H1 (cell line): Measurements from ENCODE around the gene MYD88. TPM values are rescaled to one million over a fixed set of nuclear protein-coding genes. Genes with fewer than 3 reads are reported as not detected.
A peak's percentile ranks its signal among the peaks of the same experiment; 100 is the strongest.

Experiments
- CTCF ChIA-PET: fragments of 300-600 bp; sonication (Branson Sonifier 250); formaldehyde crosslinking; loops from one replicate; lab custom pipeline; 2021; ENCODE audit not compliant: partially characterized antibody; lab: Charles Lee
- POLR2A ChIA-PET: fragments of 300-600 bp; sonication (Branson Sonifier 250); formaldehyde crosslinking; loops from one replicate; lab custom pipeline; 2021; ENCODE audit warnings: inconsistent platforms; ENCODE audit not compliant: partially characterized antibody; lab: Charles Lee
- DNase-seq, 2 experiments: peaks; one replicate each; pipeline versions ENCODE4 v3.0.0 to v3.0.0-alpha.2; 2010 to 2022; ENCODE audit warnings: low spot score in 2 of 2, low read depth in 1 of 2, mixed read lengths in 1 of 2
- FAIRE-seq: peaks from 2 replicates; lab custom pipeline; 2011; peaks lifted over from hg19 to GRCh38; lab: Jason Lieb, UNC
- H2AFZ ChIP-seq: 2 replicates; pipeline ENCODE4 v1.8.1; 2012; ENCODE audit warnings: low read length, inconsistent platforms
- H2AK5ac ChIP-seq: 2 replicates; pipeline ENCODE4 v1.6.1; 2013; ENCODE audit warnings: low read depth, low read length
- H2BK120ac ChIP-seq: replicated peaks from 2 replicates; pipeline ENCODE3; 2013; ENCODE audit warnings: low read depth, low read length, inconsistent platforms
- H2BK12ac ChIP-seq: 2 replicates; pipeline ENCODE4 v1.6.1; 2013; ENCODE audit warnings: low read depth, low read length
- H2BK15ac ChIP-seq: 2 replicates; pipeline ENCODE4 v1.6.1; 2013; ENCODE audit warnings: low read length
- H2BK20ac ChIP-seq: 2 replicates; pipeline ENCODE4 v1.6.1; 2013; ENCODE audit warnings: low read length
- H2BK5ac ChIP-seq: 2 replicates; pipeline ENCODE4 v1.6.1; 2013; ENCODE audit warnings: low read depth, low read length
- H3K14ac ChIP-seq: 2 replicates; pipeline ENCODE4 v1.6.1; 2013; ENCODE audit warnings: inconsistent platforms; ENCODE audit not compliant: insufficient read length
- H3K18ac ChIP-seq: 2 replicates; pipeline ENCODE4 v1.6.1; 2013; ENCODE audit warnings: low read length; ENCODE audit errors: extremely low read depth
- H3K23ac ChIP-seq: 2 replicates; pipeline ENCODE4 v1.6.1; 2013; ENCODE audit warnings: inconsistent platforms; ENCODE audit not compliant: insufficient read length
- H3K23me2 ChIP-seq: 2 replicates; pipeline ENCODE4 v1.6.1; 2013; ENCODE audit warnings: low read depth, low read length
- H3K27ac ChIP-seq: 2 replicates; pipeline ENCODE4 v1.6.1; 2011; ENCODE audit warnings: low read depth, low read length, inconsistent platforms
- H3K27me3 ChIP-seq, 4 experiments: replicated peaks in 1 of 4; 1 replicate in 1 of 4; 2 replicates in 3 of 4; pipeline versions ENCODE4 v1.6.1 to v1.8.1; 2011 to 2013; ENCODE audit warnings: low read length in 3 of 4, mild to moderate bottlenecking in 3 of 4, inconsistent platforms in 2 of 4, mixed read lengths in 2 of 4, moderate library complexity in 1 of 4; ENCODE audit not compliant: control insufficient read depth in 3 of 4, insufficient read depth in 3 of 4; ENCODE audit errors: extremely low read depth in 1 of 4
- H3K36me3 ChIP-seq, 4 experiments: 2 replicates each; pipeline versions ENCODE4 v1.6.1 to v1.8.1; 2011 to 2013; ENCODE audit warnings: mild to moderate bottlenecking in 4 of 4, low read length in 3 of 4, moderate library complexity in 2 of 4, control low read depth in 1 of 4, inconsistent platforms in 1 of 4; ENCODE audit not compliant: insufficient read depth in 4 of 4, control insufficient read depth in 2 of 4
- H3K4ac ChIP-seq: replicated peaks from 2 replicates; pipeline ENCODE3; 2013; ENCODE audit warnings: low read length, low read depth, mixed read lengths, inconsistent platforms; ENCODE audit not compliant: insufficient read length
- H3K4me1 ChIP-seq, 4 experiments: replicated peaks in 1 of 4; 1 replicate in 1 of 4; 2 replicates in 3 of 4; pipeline versions ENCODE4 v1.6.1 to v1.8.1; 2011 to 2013; ENCODE audit warnings: low read length in 3 of 4, inconsistent platforms in 2 of 4, mixed read lengths in 1 of 4; ENCODE audit not compliant: insufficient read depth in 4 of 4, control insufficient read depth in 3 of 4
- H3K4me2 ChIP-seq, 2 experiments: 2 replicates each; pipeline versions ENCODE4 v1.6.1 to v1.8.1; 2011 to 2013; ENCODE audit warnings: low read depth in 2 of 2, low read length in 2 of 2, control low read depth in 1 of 2, inconsistent platforms in 1 of 2, mild to moderate bottlenecking in 1 of 2; ENCODE audit not compliant: insufficient read depth in 1 of 2
- H3K4me3 ChIP-seq, 4 experiments: fragments of 200-600, 300-600 bp in 1 of 4; sonication (generic), shearing (Covaris generic), sonication (Bioruptor Twin) in 1 of 4; 2 replicates each; pipeline versions ENCODE4 v1.5.1 to v1.8.1; 2011 to 2016; ENCODE audit warnings: low read length in 4 of 4, low read depth in 3 of 4, control low read depth in 2 of 4, inconsistent platforms in 2 of 4, mild to moderate bottlenecking in 2 of 4, mixed read lengths in 1 of 4, moderate library complexity in 1 of 4; ENCODE audit not compliant: insufficient read depth in 2 of 4; ENCODE audit errors: extremely low read depth in 1 of 4
- H3K56ac ChIP-seq: replicated peaks from 2 replicates; pipeline ENCODE3; 2013; ENCODE audit warnings: low read depth, mild to moderate bottlenecking, mixed read lengths, low read length, inconsistent platforms; ENCODE audit not compliant: insufficient read length
- H3K79me1 ChIP-seq: 2 replicates; pipeline ENCODE4 v1.6.1; 2013; ENCODE audit warnings: low read depth, low read length, control low read depth
- H3K79me2 ChIP-seq, 2 experiments: 2 replicates each; pipeline versions ENCODE4 v1.6.1 to v1.8.1; 2012 to 2013; ENCODE audit warnings: low read length in 2 of 2, mild to moderate bottlenecking in 2 of 2, inconsistent platforms in 1 of 2; ENCODE audit not compliant: insufficient read depth in 2 of 2, control insufficient read depth in 1 of 2
- H3K9ac ChIP-seq, 4 experiments: replicated peaks in 1 of 4; 1 replicate in 1 of 4; 2 replicates in 3 of 4; pipeline versions ENCODE4 v1.6.1 to v1.8.1; 2011 to 2013; ENCODE audit warnings: low read depth in 3 of 4, low read length in 3 of 4, control low read depth in 2 of 4, mild to moderate bottlenecking in 2 of 4, moderate library complexity in 2 of 4, inconsistent platforms in 1 of 4; ENCODE audit errors: extremely low read depth in 1 of 4
- H3K9me3 ChIP-seq, 2 experiments: 2 replicates each; pipeline versions ENCODE4 v1.6.1 to v1.8.1; 2012 to 2013; ENCODE audit warnings: mild to moderate bottlenecking in 2 of 2, moderate library complexity in 2 of 2, control low read depth in 1 of 2, inconsistent platforms in 1 of 2, low read depth in 1 of 2, low read length in 1 of 2, mixed read lengths in 1 of 2; ENCODE audit not compliant: insufficient read depth in 2 of 2
- H4K20me1 ChIP-seq, 2 experiments: replicated peaks in 1 of 2; 2 replicates each; pipeline versions ENCODE3 to v1.8.1; 2011 to 2013; ENCODE audit warnings: inconsistent platforms in 2 of 2, low read length in 2 of 2, mild to moderate bottlenecking in 1 of 2; ENCODE audit not compliant: insufficient read depth in 2 of 2, control insufficient read depth in 1 of 2
- H4K5ac ChIP-seq: 2 replicates; pipeline ENCODE4 v1.6.1; 2013; ENCODE audit warnings: low read length, low read depth, mixed read lengths, inconsistent platforms; ENCODE audit not compliant: insufficient read length
- H4K8ac ChIP-seq: 2 replicates; pipeline ENCODE4 v1.8.0; 2013; ENCODE audit warnings: mild to moderate bottlenecking, moderate library complexity, low read length, inconsistent platforms; ENCODE audit not compliant: insufficient read depth; ENCODE audit errors: extremely low read depth
- H4K91ac ChIP-seq: replicated peaks from 2 replicates; pipeline ENCODE3; 2013; ENCODE audit warnings: low read length, mixed read lengths, inconsistent platforms; ENCODE audit not compliant: insufficient read length
- BRCA1 ChIP-seq: IDR thresholded peaks from 2 replicates; pipeline ENCODE4 v1.6.1; 2012; ENCODE audit warnings: low read depth, low read length, improper control_type of control experiment
- CREB1 ChIP-seq: IDR thresholded peaks from 2 replicates; pipeline ENCODE4 v1.6.1; 2012; ENCODE audit warnings: inconsistent platforms
- CTCF ChIP-seq, 3 experiments: IDR thresholded peaks; 1 replicate in 2 of 3; 2 replicates in 1 of 3; pipeline versions ENCODE4 v1.5.1 to v1.6.1; 2011; ENCODE audit warnings: low read length in 3 of 3, mild to moderate bottlenecking in 3 of 3, inconsistent platforms in 2 of 3, low read depth in 1 of 3, moderate library complexity in 1 of 3; ENCODE audit not compliant: insufficient read depth in 1 of 3; ENCODE audit errors: control extremely low read depth in 1 of 3
- JUND ChIP-seq: IDR thresholded peaks from 2 replicates; pipeline ENCODE4 v1.6.1; 2011; ENCODE audit warnings: mild to moderate bottlenecking, improper control_type of control experiment, low read length
- KDM4A ChIP-seq: IDR thresholded peaks from one replicate; pipeline ENCODE4 v1.7.1; 2012; ENCODE audit warnings: low read depth, mild to moderate bottlenecking, moderate library complexity, low read length, inconsistent platforms; ENCODE audit not compliant: severe bottlenecking
- MAFK ChIP-seq: IDR thresholded peaks from 2 replicates; pipeline ENCODE4 v1.6.1; 2012; ENCODE audit warnings: low read depth, mild to moderate bottlenecking, improper control_type of control experiment, low read length
- POLR2A ChIP-seq, 2 experiments: IDR thresholded peaks; 1 replicate in 1 of 2; 2 replicates in 1 of 2; pipeline ENCODE4 v1.6.1; 2011; ENCODE audit warnings: low read depth in 2 of 2, low read length in 2 of 2, mild to moderate bottlenecking in 2 of 2; ENCODE audit errors: control extremely low read depth in 1 of 2
- RAD21 ChIP-seq, 2 experiments: IDR thresholded peaks in 1 of 2; conservative IDR thresholded peaks in 1 of 2; 2 replicates each; pipeline ENCODE4 v1.6.1; 2011; ENCODE audit warnings: low read depth in 2 of 2, low read length in 2 of 2, improper control_type of control experiment in 1 of 2, inconsistent platforms in 1 of 2, mild to moderate bottlenecking in 1 of 2, moderate library complexity in 1 of 2
- SAP30 ChIP-seq: fragments of 300-600 bp; sonication (generic); IDR thresholded peaks from 2 replicates; pipeline ENCODE4 v1.7.1; 2012; ENCODE audit warnings: low read length, moderate library complexity, mild to moderate bottlenecking, inconsistent platforms; ENCODE audit not compliant: insufficient read depth, insufficient replicate concordance
- SIRT6 ChIP-seq: IDR thresholded peaks from one replicate; pipeline ENCODE4 v1.7.1; 2012; ENCODE audit warnings: low read length, inconsistent platforms
- WGBS, 2 experiments: shearing (Covaris generic) in 1 of 2; methylation state at CpG; one replicate each; pipeline versions ENCODE4 v1.1.6 to v1.1.7; 2013 to 2015; ENCODE audit warnings: low lambda C conversion rate in 2 of 2, mixed read lengths in 2 of 2, inconsistent platforms in 1 of 2, low coverage in 1 of 2, missing lambda C conversion rate in 1 of 2; ENCODE audit not compliant: insufficient replicate concordance in 2 of 2, insufficient coverage in 1 of 2, insufficient read length in 1 of 2; ENCODE audit errors: extremely low coverage in 1 of 2, missing lambda C conversion rate in 1 of 2; 5-methylcytosine and 5-hydroxymethylcytosine counted together
- polyA plus RNA-seq, 7 experiments: library from polyadenylated mRNA; depleted of rRNA in 3 of 7; stranded (reverse) in 5 of 7; unstranded in 2 of 7; fragments of >200 nt in 5 of 7; fragments of 200-250 nt in 2 of 7; gene quantifications; 1 replicate in 5 of 7; 2 replicates in 1 of 7; 4 replicates in 1 of 7; pipeline versions ENCODE4 v1.2.1 to v1.2.3, GENCODE V29; 2011 to 2013; ENCODE audit warnings: missing spikeins in 2 of 7, mixed read lengths in 2 of 7
- total RNA-seq: library from RNA; stranded (reverse); fragmentation: NEBNext Ultra II Directional; extraction: Animal tissue kit (Norgen Biotek cat#: 25700); gene quantifications from 2 replicates; pipeline ENCODE4 v1.2.1, GENCODE V29; 2021

MYD88 gene
- total and polyA plus RNA-seq, 2 of the 8 experiments (the other 6 are each of a cell fraction or from before 2014, with no cell fraction given): 22.1 to 22.5 TPM

GRCh38 chr3:38117163-38117716, 21.2 kb upstream of the MYD88 start:
- Histone ChIP-seq H4K5ac (no peak overlapping the region), H3K4me1 (no peaks in the 10 kb centered on the region), H3K9ac (no peak overlapping the region), H3K4ac (no peak overlapping the region), H3K18ac (no peak overlapping the region), H3K79me2 (no peaks in the 10 kb centered on the region), H2BK12ac (no peak overlapping the region), H4K20me1 (peaks cover 0 to 8% of the 10 kb centered on the region in 2 experiments), H3K36me3 (peaks cover 0 to 8% (median 4%) of the 10 kb centered on the region in 4 experiments; a peak in 5 of 8 replicates), H2AFZ (no peak overlapping the region), H3K23me2 (no peaks in the 10 kb centered on the region), H3K14ac (no peak overlapping the region), H3K9me3 (no peaks in the 10 kb centered on the region; a peak in 1 of 4 replicates), H3K23ac (no peak overlapping the region), H3K4me3 (no peak overlapping the region), H2BK20ac (no peak overlapping the region), H2BK5ac (no peak overlapping the region), H4K8ac (no peak overlapping the region; the same call in 1 of the 2 replicates), H4K91ac (no peak overlapping the region), H3K4me2 (no peak overlapping the region), H2BK120ac (no peak overlapping the region), H3K56ac (no peak overlapping the region), H3K27ac (no peak overlapping the region), H2AK5ac (no peak overlapping the region), H3K27me3 (no peaks in the 10 kb centered on the region), H2BK15ac (no peak overlapping the region), H3K79me1 (no peaks in the 10 kb centered on the region)
- CTCF ChIA-PET: interaction anchor here (0.5 to 8.8 kb wide), 37 partner anchors 9 to 539 kb away, joined by 3 to 105 read pairs (median 4); partner anchors contain the start of genes ACAA1 and SLC22A14
- 89% methylated on average over 9 of the region's 10 CpGs; no CpG with 5 or more reads in 1 of the 2 experiments for WGBS, 2 experiments
- DNase-seq: no peak
- POLR2A ChIA-PET: interaction anchor here (1.0 to 4.2 kb wide), 4 partner anchors 9 to 49 kb away, joined by 3 to 20 read pairs (median 9); no protein-coding TSS in a partner anchor
- FAIRE-seq: no peak
- TF ChIP-seq KDM4A (no peak), POLR2A (IDR thresholded peaks at IDR 0.05; ENCODE audit: control extremely low read depth in 1 of 2, low read depth in 2 of 2, low read length in 2 of 2) (no peak), CREB1 (no peak), BRCA1 (no peak), JUND (no peak), SIRT6 (no peak), SAP30 (no peak), CTCF (IDR thresholded peaks at IDR 0.05; ENCODE audit: control extremely low read depth in 1 of 3, insufficient read depth in 1 of 3, low read depth in 1 of 3, low read length in 3 of 3) (peak in 1 of 3 experiments; percentile 5; a peak in 1 of 4 replicates), RAD21 (IDR thresholded peaks at IDR 0.05 in 1 of 2, conservative IDR thresholded peaks at IDR 0.05 in 1 of 2; ENCODE audit: low read depth in 2 of 2, low read length in 2 of 2) (peak in 1 of 2 experiments; percentile 28; a peak in 2 of 4 replicates), MAFK (no peak)
